Measurements from ENCODE around the gene MTG2. TPM values are rescaled to one million over a fixed set of nuclear protein-coding genes. Genes with fewer than 3 reads are reported as not detected.

The MTG2 gene
- polyA plus RNA-seq, 1 of the 3 experiments (the other 2 are of a cell fraction): 42.9 TPM

DNA sequence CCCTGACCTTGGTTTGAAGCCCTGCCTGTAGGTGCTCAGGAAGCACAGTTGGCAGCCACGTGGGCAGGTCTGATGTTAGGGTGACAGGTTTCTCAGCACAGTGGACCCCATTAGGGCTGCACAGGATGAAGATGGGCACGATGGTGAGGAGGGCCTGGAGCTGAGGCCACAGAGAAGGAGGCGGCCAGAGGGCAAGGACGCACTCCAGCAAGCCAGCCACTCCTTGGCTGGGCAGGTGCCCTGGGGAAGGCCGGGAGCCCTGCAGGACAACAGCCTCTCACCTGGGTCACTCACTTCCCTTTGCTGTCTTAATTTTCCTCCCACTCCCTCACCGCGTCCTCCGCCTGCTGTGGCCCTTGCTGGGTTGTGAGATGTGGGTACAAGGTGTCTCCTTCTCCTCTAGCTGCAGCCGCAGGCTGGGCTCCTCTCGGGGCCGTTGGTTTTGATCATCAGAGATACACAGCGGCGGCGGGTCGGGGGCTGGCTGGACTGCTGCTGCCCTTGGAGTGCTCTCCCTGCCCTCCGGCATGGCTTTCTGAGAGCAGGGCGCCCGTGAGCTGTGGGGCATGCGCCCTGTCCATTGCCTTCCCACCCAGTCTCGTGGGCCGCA is 61.2 kb downstream of the MTG2 start:
- Histone ChIP-seq H4K20me1 (ENCODE audit: insufficient read depth) (peaks cover 92% of the 10 kb centered on the region), H3K27me3 (ENCODE audit: insufficient read depth) (no peaks in the 10 kb centered on the region), H3K4me2 (no peak overlapping the region), H3K27ac (ENCODE audit: low read depth in 2 of 2, low read length in 1 of 2) (no peak overlapping the region), H3K79me2 (ENCODE audit: insufficient read depth) (peaks cover 89% of the 10 kb centered on the region), H3K9me3 (no peaks in the 10 kb centered on the region), H3K4me3 (ENCODE audit: low read depth in 2 of 2, low read length in 1 of 2) (no peak overlapping the region), H2AFZ (ENCODE audit: low read depth) (no peak overlapping the region), H3K36me3 (replicated peaks in 1 of 2; ENCODE audit: control insufficient read depth in 1 of 2, insufficient read depth in 2 of 2, low read length in 1 of 2) (peaks cover 0 to 15% of the 10 kb centered on the region in 2 experiments), H3K9ac (no peak overlapping the region), H3K9me2 (no peaks in the 10 kb centered on the region), H3F3A (replicated peaks; ENCODE audit: insufficient read depth) (no peaks in the 10 kb centered on the region), H3K4me1 (ENCODE audit: control insufficient read depth in 1 of 2, insufficient read depth in 2 of 2, low read depth in 1 of 2, low read length in 1 of 2) (peaks cover 5 to 9% of the 10 kb centered on the region in 2 experiments; a peak in 1 of 4 replicates)
- TF ChIP-seq POLR2AphosphoS5 (IDR thresholded peaks at IDR 0.05; ENCODE audit: low read depth, low read length) (no peak), MEF2A (IDR thresholded peaks at IDR 0.05; ENCODE audit: borderline replicate concordance, low read depth) (no peak), FOXM1 (IDR thresholded peaks at IDR 0.05; ENCODE audit: low read depth) (no peak), MXI1 (IDR thresholded peaks at IDR 0.05; ENCODE audit: low read depth, low read length) (no peak), NFIC (IDR thresholded peaks at IDR 0.05; ENCODE audit: borderline replicate concordance) (no peak)
- ChIA-PET POLR2A (no interaction called here), CTCF (interaction anchor here (0.8 kb wide), 1 partner anchor 8 kb away, joined by 3 read pairs; no protein-coding TSS in a partner anchor)
- no peak for DNase-seq
- WGBS (ENCODE audit: low lambda C conversion rate): 89% methylated on average over 18 of the region's 21 CpGs

DNA sequence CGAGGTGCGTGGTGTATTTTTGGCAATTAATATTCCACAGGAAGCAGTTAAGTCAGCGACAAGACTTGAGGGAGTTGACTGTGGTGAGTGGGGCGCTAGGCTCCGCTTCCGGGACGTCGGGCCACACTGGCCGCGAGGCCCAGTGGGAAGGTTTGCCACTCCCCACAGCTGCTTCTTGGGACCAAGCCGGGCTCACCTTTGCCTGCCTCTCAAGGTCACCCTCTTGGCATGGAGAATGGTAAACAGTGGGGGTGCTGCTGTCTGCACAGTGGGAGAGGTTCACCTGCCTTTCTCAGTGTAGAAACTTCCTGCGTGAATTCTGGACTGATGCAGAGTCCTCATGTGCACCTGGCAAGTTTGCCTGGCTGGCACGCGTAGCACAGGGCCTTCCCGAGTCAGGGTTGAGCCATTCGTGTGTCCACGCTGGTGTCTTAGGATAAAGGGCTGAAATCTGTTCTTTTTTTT is 61.8 kb downstream of the MTG2 start:
- Histone ChIP-seq H4K20me1 (ENCODE audit: insufficient read depth) (peaks cover 92% of the 10 kb centered on the region), H2AFZ (ENCODE audit: low read depth) (no peak overlapping the region), H3K9me2 (no peaks in the 10 kb centered on the region), H3K27me3 (ENCODE audit: insufficient read depth) (no peaks in the 10 kb centered on the region), H3K36me3 (replicated peaks in 1 of 2; ENCODE audit: control insufficient read depth in 1 of 2, insufficient read depth in 2 of 2, low read length in 1 of 2) (peaks cover 0 to 15% of the 10 kb centered on the region in 2 experiments), H3K9me3 (no peaks in the 10 kb centered on the region), H3F3A (replicated peaks; ENCODE audit: insufficient read depth) (no peaks in the 10 kb centered on the region), H3K27ac (ENCODE audit: low read depth in 2 of 2, low read length in 1 of 2) (no peak overlapping the region), H3K9ac (no peak overlapping the region), H3K4me2 (no peak overlapping the region), H3K4me1 (ENCODE audit: control insufficient read depth in 1 of 2, insufficient read depth in 2 of 2, low read depth in 1 of 2, low read length in 1 of 2) (peaks cover 0 to 3% of the 10 kb centered on the region in 2 experiments; a peak in 1 of 4 replicates), H3K4me3 (ENCODE audit: low read depth in 2 of 2, low read length in 1 of 2) (no peak overlapping the region), H3K79me2 (ENCODE audit: insufficient read depth) (peaks cover 85% of the 10 kb centered on the region)
- ChIA-PET POLR2A (no interaction called here), CTCF (interaction anchor here (0.8 kb wide), 1 partner anchor 9 kb away, joined by 3 read pairs; no protein-coding TSS in a partner anchor)
- DNase-seq: no peak
- no peak for TF ChIP-seq NFIC (IDR thresholded peaks at IDR 0.05; ENCODE audit: borderline replicate concordance)
- TF ChIP-seq, protein P1, sequence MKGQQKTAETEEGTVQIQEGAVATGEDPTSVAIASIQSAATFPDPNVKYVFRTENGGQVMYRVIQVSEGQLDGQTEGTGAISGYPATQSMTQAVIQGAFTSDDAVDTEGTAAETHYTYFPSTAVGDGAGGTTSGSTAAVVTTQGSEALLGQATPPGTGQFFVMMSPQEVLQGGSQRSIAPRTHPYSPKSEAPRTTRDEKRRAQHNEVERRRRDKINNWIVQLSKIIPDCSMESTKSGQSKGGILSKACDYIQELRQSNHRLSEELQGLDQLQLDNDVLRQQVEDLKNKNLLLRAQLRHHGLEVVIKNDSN (IDR thresholded peaks at IDR 0.05; ENCODE audit: borderline replicate concordance, low read depth): no peak
- TF ChIP-seq, protein P2, sequence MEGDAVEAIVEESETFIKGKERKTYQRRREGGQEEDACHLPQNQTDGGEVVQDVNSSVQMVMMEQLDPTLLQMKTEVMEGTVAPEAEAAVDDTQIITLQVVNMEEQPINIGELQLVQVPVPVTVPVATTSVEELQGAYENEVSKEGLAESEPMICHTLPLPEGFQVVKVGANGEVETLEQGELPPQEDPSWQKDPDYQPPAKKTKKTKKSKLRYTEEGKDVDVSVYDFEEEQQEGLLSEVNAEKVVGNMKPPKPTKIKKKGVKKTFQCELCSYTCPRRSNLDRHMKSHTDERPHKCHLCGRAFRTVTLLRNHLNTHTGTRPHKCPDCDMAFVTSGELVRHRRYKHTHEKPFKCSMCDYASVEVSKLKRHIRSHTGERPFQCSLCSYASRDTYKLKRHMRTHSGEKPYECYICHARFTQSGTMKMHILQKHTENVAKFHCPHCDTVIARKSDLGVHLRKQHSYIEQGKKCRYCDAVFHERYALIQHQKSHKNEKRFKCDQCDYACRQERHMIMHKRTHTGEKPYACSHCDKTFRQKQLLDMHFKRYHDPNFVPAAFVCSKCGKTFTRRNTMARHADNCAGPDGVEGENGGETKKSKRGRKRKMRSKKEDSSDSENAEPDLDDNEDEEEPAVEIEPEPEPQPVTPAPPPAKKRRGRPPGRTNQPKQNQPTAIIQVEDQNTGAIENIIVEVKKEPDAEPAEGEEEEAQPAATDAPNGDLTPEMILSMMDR (IDR thresholded peaks at IDR 0.05): no peak
- TF ChIP-seq GABPA (IDR thresholded peaks at IDR 0.05; ENCODE audit: low read depth): no peak
- TF ChIP-seq RAD21 (IDR thresholded peaks at IDR 0.05; ENCODE audit: low read length): no peak
- TF ChIP-seq, protein P3, sequence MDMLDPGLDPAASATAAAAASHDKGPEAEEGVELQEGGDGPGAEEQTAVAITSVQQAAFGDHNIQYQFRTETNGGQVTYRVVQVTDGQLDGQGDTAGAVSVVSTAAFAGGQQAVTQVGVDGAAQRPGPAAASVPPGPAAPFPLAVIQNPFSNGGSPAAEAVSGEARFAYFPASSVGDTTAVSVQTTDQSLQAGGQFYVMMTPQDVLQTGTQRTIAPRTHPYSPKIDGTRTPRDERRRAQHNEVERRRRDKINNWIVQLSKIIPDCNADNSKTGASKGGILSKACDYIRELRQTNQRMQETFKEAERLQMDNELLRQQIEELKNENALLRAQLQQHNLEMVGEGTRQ (IDR thresholded peaks at IDR 0.05; ENCODE audit: borderline replicate concordance, low read depth, low read length): no peak
- no peak for TF ChIP-seq YY1 (IDR thresholded peaks at IDR 0.05; ENCODE audit: low read depth)
- TF ChIP-seq GATA2 (CRISPR knock-in tag; IDR thresholded peaks at IDR 0.05): no peak
- no peak for TF ChIP-seq EP300 (IDR thresholded peaks at IDR 0.05; ENCODE audit: borderline replicate concordance in 1 of 2, low read depth in 1 of 2, low read length in 1 of 2)
- no peak for TF ChIP-seq TCF12 (IDR thresholded peaks at IDR 0.05)
- TF ChIP-seq FOXM1 (IDR thresholded peaks at IDR 0.05; ENCODE audit: low read depth): no peak
- TF ChIP-seq, protein P4, sequence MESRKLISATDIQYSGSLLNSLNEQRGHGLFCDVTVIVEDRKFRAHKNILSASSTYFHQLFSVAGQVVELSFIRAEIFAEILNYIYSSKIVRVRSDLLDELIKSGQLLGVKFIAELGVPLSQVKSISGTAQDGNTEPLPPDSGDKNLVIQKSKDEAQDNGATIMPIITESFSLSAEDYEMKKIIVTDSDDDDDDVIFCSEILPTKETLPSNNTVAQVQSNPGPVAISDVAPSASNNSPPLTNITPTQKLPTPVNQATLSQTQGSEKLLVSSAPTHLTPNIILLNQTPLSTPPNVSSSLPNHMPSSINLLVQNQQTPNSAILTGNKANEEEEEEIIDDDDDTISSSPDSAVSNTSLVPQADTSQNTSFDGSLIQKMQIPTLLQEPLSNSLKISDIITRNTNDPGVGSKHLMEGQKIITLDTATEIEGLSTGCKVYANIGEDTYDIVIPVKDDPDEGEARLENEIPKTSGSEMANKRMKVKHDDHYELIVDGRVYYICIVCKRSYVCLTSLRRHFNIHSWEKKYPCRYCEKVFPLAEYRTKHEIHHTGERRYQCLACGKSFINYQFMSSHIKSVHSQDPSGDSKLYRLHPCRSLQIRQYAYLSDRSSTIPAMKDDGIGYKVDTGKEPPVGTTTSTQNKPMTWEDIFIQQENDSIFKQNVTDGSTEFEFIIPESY (IDR thresholded peaks at IDR 0.05; ENCODE audit: borderline replicate concordance, low read depth): no peak
- TF ChIP-seq TAF1 (IDR thresholded peaks at IDR 0.05; ENCODE audit: borderline replicate concordance, low read depth, low read length): no peak
- 98% methylated on average over 15 of the region's 17 CpGs for WGBS (ENCODE audit: low lambda C conversion rate)
